KBM-7 (cell line): ENCODE results near the gene PNPLA8.

Source experiments
- DNase-seq: peaks from one replicate; pipeline ENCODE4 v3.0.0-alpha.2; 2015
- in situ Hi-C: fragments of 300-500 bp; cut with MboI; formaldehyde crosslinking; loops from 2 replicates; pipeline ENCODE4 v1.14.3; 2020; ENCODE audit warnings: low sequenced_read_pairs, low pct_unique_long_range_greater_than_20kb, mixed read lengths

PNPLA8 gene

GRCh38 chr7:108454674-108455550, 71.0 kb downstream of the PNPLA8 start:
- in situ Hi-C loops, result loop anchor here (25.0 kb wide), 1 partner anchor 268 kb away; no protein-coding TSS in a partner anchor
- peak; percentile 28 for DNase-seq

GRCh38 chr7:108454317-108454673, 71.6 kb downstream of the PNPLA8 start:
- in situ Hi-C loops, result loop anchor here (25.0 kb wide), 1 partner anchor 267 kb away; no protein-coding TSS in a partner anchor
- no peak for DNase-seq

- no peak for DNase-seq
- in situ Hi-C loops, result loop anchor here (25.0 kb wide), 1 partner anchor 266 kb away; no protein-coding TSS in a partner anchor
Observed at GRCh38 chr7:108453320-108453719, 72.6 kb downstream of the PNPLA8 start.

- in situ Hi-C loops, result loop anchor here (25.0 kb wide), 1 partner anchor 265 kb away; no protein-coding TSS in a partner anchor
- DNase-seq, result peak; percentile 57
Observed at GRCh38 chr7:108452707-108453106, 73.2 kb downstream of the PNPLA8 start.

- DNase-seq, result no peak
- in situ Hi-C loops, result loop anchor here (25.0 kb wide), 1 partner anchor 264 kb away; no protein-coding TSS in a partner anchor
Observed at GRCh38 chr7:108451296-108451848, 74.6 kb downstream of the PNPLA8 start.

- in situ Hi-C loops, result loop anchor here (25.0 kb wide), 1 partner anchor 263 kb away; no protein-coding TSS in a partner anchor
- DNase-seq, result no peak
Observed at GRCh38 chr7:108450160-108450559, 75.8 kb downstream of the PNPLA8 start.

GRCh38 chr7:108449521-108449920, 76.4 kb downstream of the PNPLA8 start:
- in situ Hi-C loops, result no loop called here

GRCh38 chr7:108448584-108449505, 77.1 kb downstream of the PNPLA8 start:
- no peak for DNase-seq
- in situ Hi-C loops, result no loop called here

More at GRCh38 chr7:108449521-108449920, 76.4 kb downstream of the PNPLA8 start:
- DNase-seq, result no peak

GRCh38 chr7:108442039-108442568, 83.8 kb downstream of the PNPLA8 start:
- in situ Hi-C loops, result no loop called here
- no peak for DNase-seq

GRCh38 chr7:108441392-108441955, 84.5 kb downstream of the PNPLA8 start:
- DNase-seq, result no peak
- in situ Hi-C loops, result no loop called here

- DNase-seq, result no peak
- in situ Hi-C loops, result no loop called here
Observed at GRCh38 chr7:108440613-108441012, 85.3 kb downstream of the PNPLA8 start.

- in situ Hi-C loops, result no loop called here
- DNase-seq, result no peak
Observed at GRCh38 chr7:108436906-108437305, 89.0 kb downstream of the PNPLA8 start.

GRCh38 chr7:108434010-108434409, 91.9 kb downstream of the PNPLA8 start:
- no peak for DNase-seq
- in situ Hi-C loops, result no loop called here

- in situ Hi-C loops, result no loop called here
- DNase-seq, result no peak
Observed at GRCh38 chr7:108431099-108431498, 94.8 kb downstream of the PNPLA8 start.

GRCh38 chr7:108430664-108431063, 95.3 kb downstream of the PNPLA8 start:
- in situ Hi-C loops, result no loop called here

GRCh38 chr7:108427766-108428165, 98.2 kb downstream of the PNPLA8 start:
- DNase-seq, result no peak
- in situ Hi-C loops, result no loop called here

More at GRCh38 chr7:108430664-108431063, 95.3 kb downstream of the PNPLA8 start:
- peak; percentile 38 for DNase-seq

GRCh38 chr7:108425714-108426275, 100.1 kb downstream of the PNPLA8 start:
- in situ Hi-C loops, result no loop called here
- no peak for DNase-seq

GRCh38 chr7:108424013-108424412, 101.9 kb downstream of the PNPLA8 start:
- in situ Hi-C loops, result no loop called here
- no peak for DNase-seq
